ENCODE measurements around the gene OR8B8.
A peak's percentile ranks its signal among the peaks of the same experiment; 100 is the strongest.
"Not testable (repeated sequence)": the region's sequence is repeated elsewhere in the genome, so short reads cannot be mapped to it uniquely, and the experiment has no call there.

The OR8B8 gene, protein sequence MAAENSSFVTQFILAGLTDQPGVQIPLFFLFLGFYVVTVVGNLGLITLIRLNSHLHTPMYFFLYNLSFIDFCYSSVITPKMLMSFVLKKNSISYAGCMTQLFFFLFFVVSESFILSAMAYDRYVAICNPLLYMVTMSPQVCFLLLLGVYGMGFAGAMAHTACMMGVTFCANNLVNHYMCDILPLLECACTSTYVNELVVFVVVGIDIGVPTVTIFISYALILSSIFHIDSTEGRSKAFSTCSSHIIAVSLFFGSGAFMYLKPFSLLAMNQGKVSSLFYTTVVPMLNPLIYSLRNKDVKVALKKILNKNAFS

GRCh38 chr11:124445646-124446150 is at the start of gene OR8B8:
OR8B8 (minus strand) TSS chr11:124445696; CDS start chr11:124441085, 4,611 bp downstream.
- intact Hi-C loops (cut with DNase I) = no loop called here
- DNase-seq = no peak

GRCh38 chr11:124493016-124493655 is 47.6 kb upstream of the OR8B8 start:
- intact Hi-C loops (cut with DNase I) = no loop called here
- no peak for DNase-seq

DNA sequence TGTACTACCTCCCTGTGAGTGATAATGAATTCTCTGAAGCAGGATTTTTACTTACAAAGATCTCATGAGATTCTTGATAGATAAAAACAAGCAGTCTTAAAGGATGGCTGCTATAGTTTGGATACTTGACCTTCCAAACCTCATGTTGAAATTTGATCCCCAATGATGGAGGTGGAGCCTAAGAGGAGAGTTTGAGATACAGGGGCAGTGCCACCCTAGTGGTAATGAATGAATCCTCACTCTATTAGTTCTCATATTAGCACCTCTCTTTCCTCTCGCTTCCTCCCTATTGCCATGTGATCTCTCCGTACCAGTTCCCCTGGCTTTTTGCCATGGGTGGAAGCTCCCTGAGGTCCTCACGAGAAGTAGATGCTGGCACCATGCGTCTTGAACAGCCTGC is 37.9 kb upstream of the OR8B8 start:
- no peak for DNase-seq
- intact Hi-C loops (cut with DNase I) = no loop called here

DNA sequence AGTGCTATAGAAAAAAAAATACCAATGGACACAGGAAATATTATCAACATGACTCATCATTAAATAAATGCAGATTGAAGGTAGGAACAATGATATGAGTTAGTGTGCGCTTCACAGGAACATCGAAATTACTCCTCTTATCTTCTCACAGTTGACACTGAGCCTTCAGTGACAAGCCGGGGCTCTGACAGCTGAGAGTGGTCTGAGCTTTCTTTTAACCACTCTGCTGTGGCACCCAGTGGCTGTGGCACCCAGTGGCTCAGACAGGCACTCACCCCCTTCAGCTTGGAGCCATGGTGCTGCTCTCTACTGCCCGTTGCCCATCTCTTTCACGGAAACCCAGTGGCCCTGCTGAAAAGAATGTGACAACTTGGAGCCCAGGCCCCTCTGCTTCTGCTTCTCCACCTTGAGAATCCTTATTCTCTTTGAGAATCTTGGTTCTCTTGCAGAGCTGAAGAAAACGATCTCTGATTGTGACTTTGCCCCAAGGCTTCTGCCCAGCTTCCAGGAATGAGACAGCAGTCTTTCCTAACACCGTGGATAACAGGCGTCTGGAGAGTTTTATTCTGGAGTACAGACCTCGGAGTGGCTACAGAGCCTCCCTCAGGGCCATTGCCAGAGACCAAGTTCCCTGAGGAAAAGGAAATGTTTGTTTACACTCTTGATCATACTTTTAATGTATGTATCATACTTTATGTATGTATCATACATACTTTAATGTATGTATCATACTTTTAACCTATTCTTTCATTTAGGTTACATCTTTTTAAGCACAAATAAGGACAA is 37.1 kb upstream of the OR8B8 start:
- intact Hi-C loops (cut with DNase I) = no loop called here
- DNase-seq = no peak

DNA sequence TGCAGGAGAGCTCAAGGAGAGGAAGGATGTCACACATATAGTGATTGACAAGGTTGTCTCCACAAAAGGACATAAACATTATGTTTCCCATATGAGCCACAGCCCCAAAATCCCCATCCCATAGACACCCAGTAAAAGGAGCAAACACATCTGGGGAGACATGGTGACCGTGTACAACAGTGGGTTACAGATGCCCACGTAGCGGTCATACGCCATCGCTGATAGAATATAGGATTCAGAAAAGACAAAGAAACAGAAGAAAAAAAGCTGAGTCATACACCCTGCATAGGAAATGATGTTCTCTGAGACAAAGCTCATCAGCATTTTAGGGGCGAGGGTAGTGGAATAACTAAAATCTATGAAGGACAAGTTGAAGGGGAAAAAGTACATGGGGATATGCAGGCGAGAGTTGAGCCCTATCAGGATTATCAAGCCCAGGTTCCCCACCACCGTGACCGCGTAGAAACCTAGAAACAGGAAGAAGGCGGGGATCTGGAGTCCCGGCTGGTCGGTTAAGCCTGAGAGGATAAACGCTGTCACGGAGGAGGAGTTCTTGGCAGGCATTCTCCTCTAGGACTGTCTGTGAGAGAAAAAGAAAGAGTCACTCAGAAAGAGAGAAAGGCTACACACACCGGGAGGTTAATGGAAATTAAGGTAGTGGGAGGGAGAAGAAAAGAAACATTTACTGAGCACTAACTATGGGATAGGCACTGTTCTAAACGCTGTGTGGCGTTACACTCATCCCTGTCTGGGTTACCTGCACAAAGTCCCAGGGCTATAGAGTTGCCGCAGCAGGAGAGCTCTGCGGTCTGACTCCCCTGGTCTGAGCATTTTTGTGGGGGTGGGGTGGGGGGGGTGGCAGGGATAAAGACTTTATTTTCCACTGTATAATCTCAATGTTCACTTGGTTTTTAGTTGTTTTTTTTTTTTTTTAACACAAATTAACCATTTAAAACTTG is 36.1 kb upstream of the OR8B8 start:
- intact Hi-C loops (cut with DNase I) = no loop called here
- peak in 28 of 42 donors; percentile 11 to 76 (median 38) for DNase-seq

DNA sequence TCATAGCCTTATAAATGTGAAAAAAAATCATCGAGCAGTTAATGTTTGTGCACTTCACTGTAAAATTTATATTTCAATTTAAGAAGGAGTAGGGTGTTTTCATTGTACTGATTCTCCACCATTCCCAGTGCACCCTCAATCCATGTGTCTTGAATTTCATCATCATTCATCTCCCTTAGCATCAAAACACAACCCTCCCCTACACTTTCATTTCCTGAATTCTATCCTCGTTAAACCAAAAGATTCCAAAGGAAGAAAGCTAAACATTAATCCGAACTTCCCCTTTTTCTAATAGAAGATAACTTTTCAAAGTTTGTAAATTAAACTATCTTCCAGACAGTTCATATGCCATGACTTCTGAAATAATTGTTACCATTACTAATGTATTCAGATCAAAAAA is 34.1 kb upstream of the OR8B8 start:
- intact Hi-C loops (cut with DNase I) = no loop called here
- no peak for DNase-seq

- DNase-seq = no peak
- intact Hi-C loops (cut with DNase I) = no loop called here
Measured at GRCh38 chr11:124475265-124475664, 29.8 kb upstream of the OR8B8 start.

DNA sequence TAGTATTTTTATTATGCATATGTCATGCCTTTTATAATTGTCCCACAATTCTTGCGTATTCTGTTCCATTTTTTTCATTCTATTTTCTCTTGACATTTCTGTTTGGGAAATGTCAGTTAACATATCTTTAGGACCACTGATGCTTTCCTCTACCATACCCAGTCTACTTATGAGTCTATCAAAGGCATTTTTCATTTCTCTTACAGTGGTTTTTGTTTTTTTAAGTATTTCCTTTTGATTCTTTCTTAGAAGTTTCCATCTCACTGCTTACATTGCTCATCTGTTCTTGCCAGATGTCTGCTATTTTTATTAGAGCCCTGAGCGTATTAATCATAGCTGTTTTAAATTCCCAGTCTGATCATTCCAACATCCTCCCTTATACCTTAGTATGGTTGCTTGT is 29.3 kb upstream of the OR8B8 start:
- intact Hi-C loops (cut with DNase I) = no loop called here
- no peak for DNase-seq

GRCh38 chr11:124474079-124474478 is 28.6 kb upstream of the OR8B8 start:
- intact Hi-C loops (cut with DNase I) = no loop called here
- DNase-seq = no peak

- intact Hi-C loops (cut with DNase I) = no loop called here
- no peak for DNase-seq
Measured at GRCh38 chr11:124473476-124473875, 28.0 kb upstream of the OR8B8 start.

- no peak for DNase-seq
- intact Hi-C loops (cut with DNase I) = no loop called here
Measured at GRCh38 chr11:124470561-124471227, 25.2 kb upstream of the OR8B8 start.

GRCh38 chr11:124467381-124467927 is 22.0 kb upstream of the OR8B8 start:
- intact Hi-C loops (cut with DNase I) = no loop called here
- peak in 23 of 42 donors; percentile 8 to 63 (median 31) for DNase-seq

- DNase-seq = no peak
- intact Hi-C loops (cut with DNase I) = no loop called here
Measured at GRCh38 chr11:124465368-124465767, 19.9 kb upstream of the OR8B8 start.

DNA sequence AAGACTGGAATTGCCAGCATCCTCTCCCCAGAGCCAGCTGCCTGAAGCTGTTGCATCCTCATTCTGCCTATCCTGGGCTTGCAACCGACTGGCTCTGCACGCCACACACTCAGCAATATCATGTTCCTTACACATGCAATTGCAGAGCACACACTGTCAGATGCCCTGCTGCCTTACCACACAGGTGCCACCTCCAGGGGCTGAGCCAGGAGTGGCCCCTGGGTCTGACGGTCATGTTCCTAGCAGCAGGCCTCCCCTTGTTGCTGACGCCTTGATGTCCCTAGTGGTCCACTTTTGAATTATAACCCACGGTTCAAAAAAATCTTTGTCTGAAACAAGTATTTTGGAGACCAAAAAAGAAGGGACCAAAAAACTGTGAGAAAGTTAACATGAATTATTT is 18.5 kb upstream of the OR8B8 start:
- intact Hi-C loops (cut with DNase I) = no loop called here
- DNase-seq = no peak

DNA sequence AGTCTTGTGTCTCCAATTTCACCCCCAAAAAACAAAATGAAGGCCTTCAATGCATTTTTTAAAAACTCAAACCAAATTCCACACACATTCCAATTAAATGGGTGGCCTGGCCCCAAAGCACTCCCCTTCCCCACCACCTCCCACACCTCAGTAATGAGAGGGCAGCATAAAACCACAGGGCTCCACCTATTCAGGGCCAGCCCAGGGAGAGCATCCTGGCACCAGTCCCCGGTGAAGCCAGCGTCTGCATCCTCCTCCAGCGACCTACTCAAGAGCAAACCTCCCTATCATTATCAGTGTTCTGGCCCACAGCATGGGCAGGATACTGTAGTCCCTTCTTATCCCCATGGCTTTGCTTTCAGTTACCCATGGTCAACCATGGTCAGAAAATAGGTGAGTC is 17.8 kb upstream of the OR8B8 start:
- intact Hi-C loops (cut with DNase I) = no loop called here
- no peak for DNase-seq

- intact Hi-C loops (cut with DNase I) = no loop called here
- no peak for DNase-seq
Measured at GRCh38 chr11:124460459-124460858, 15.0 kb upstream of the OR8B8 start.

DNA sequence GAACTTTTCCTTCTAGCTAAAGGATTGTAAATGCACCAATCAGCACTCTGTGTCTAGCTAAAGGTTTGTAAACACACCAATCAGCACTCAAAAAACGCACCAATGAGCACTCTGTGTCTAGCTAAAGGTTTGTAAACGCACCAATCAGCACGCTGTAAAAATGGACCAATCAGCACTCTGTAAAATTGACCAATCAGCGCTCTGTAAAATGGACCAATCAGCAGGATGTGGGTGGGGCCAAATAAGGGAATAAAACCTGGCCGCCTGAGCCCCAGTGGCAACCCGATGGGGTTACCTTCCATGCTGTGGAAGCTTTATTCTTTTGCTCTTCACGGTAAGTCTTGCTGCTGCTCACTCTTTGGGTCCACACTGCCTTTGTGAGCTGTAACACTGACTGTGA is 13.9 kb upstream of the OR8B8 start:
- intact Hi-C loops (cut with DNase I); DNase-seq: not testable (repeated sequence)

- intact Hi-C loops (cut with DNase I) = no loop called here
- DNase-seq = no peak
Measured at GRCh38 chr11:124454552-124454951, 9.1 kb upstream of the OR8B8 start.
